NCI-H446 (cell line): ENCODE results near the gene PLXNB3.
"Not testable (repeated sequence)": the region's sequence is repeated elsewhere in the genome, so short reads cannot be mapped to it uniquely, and the experiment has no call there.

Source experiments
- DNase-seq, 2 experiments: peaks; one replicate each; lab custom pipeline; 2025; lab: John Stamatoyannopoulos, UW

Gene PLXNB3

DNA sequence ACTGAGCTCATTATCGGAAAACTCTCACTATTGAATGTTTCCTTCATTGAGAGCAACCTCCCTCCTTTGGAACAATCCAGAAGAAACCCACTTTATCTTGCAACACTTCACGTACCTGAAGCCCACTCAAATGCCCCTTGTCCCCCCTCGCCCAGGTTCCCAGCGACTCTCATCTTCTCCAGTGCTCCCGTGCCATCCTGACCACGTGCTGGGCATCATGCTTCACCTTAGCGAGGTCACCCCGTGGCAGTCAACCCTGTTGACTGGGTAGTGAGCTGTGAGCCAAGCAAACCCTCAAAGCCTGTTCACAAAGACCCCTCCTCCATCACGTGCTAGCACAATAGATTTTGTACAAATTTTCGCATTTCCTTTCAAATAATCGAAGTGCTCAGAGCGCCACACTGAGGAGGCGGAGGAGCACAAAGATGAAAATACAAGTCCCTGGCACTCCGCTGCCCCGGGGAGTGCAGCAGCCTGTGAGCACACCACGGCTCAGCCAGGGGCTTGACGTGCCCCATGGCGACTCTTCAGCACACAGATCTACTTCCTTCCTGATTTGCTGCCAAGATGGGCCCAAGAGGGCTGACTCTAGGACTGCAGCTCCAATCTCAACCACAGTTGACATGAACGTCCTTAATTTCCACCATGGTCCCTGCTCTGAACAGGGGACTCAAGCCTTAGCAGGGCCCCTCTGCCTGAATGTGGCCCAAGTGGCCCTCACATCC is 50.7 kb downstream of the PLXNB3 start:
- DNase-seq: no peak

DNA sequence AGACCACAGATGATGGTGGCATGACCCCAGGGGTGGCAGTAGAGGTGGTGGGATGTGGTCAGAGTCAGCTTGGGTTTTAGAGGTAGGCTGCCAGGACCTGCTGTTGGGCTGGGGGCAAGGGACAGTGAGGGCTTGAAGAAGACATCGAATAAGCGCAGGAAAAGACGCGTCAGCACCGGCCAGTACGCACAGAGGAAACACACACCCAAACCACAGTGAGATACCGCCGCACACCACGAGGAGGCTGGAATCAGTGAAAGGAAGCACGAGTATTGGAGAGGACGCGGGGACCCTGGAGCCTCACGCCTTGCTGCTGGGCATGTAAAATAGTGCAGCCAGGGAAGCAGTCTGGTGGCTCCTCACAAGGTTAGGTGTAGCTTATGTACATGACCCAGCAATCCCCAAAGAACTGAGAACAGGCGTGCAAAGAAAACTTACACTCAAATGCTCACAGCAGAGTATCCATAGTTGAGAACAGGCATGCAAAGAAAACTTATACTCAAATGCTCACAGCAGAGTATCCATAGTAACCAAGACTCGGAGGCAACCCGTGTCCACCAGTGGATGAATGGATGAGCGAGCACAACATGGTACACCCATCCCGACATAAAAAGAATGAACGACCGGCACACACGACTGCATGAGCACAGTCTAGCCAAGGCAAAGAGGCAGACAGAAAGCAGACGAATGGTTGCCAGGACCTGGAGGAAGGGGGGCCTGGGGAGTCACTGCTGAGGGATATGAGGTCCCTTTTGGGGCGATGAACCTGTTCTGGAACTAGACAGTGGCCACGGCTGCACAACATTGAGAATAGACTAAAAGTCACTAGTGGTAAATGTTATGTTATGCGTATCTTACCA is 53.0 kb downstream of the PLXNB3 start:
- DNase-seq: no peak

DNA sequence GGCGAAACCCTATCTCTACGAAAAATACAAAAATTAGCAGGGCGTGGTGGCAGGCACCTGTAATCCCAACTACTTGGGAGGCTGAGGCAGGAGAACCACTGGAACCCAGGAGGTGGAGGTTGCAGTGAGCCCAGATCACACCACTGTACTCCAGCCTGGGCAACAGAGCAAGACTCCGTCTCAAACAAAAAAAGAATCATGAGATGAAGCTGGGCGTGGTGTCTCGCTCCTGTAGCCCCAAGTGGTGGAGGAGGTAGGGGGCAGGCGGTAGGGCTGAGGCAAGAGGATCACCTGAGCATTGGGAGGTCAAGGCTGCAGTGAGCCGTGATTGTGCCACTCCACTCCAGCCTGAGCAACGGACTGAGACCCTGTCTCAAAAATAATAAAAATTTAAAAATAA is 54.0 kb downstream of the PLXNB3 start:
- DNase-seq: not testable (repeated sequence)

DNA sequence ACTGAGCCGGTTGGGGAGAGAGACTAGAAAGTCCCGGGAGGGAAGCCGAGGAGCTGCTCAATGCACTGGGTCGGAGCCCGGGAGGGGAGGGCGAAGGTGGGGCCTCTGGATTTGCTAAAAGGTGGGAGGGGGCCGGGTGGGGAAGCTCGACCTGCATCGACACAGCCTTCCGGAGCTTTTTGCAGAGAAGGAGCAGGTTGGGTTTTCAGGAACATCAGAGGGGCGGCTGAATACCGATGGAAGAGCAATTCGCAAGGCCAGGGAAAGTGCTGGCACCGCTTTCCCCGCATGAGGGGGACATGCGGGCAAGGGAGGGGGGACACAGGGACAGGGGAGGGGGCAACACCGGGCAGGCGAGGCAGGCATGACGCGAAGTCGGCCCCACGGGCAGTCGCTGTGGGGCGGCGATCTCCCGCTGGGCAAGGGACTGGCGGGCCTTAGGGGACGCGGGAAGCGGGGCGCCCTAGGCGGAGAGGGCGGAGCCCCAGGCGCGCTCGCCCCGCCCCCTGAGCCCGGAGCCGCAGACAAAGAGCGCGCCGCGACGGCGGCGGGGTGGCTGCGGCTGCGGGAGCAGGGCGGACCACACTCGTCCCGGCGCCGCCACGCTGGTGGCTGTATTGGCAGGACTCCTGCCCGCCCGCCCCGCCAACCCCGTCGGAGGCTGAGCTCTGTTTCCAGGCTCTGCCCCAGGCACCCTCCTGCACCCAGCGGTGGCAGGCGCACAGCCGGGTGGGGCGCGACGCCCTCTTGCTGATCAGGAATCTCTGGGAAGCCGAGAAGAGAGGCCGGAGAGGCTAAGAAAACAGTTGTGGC is 54.7 kb downstream of the PLXNB3 start:
- peak in 1 of 2 experiments; percentile 27 for DNase-seq

DNA sequence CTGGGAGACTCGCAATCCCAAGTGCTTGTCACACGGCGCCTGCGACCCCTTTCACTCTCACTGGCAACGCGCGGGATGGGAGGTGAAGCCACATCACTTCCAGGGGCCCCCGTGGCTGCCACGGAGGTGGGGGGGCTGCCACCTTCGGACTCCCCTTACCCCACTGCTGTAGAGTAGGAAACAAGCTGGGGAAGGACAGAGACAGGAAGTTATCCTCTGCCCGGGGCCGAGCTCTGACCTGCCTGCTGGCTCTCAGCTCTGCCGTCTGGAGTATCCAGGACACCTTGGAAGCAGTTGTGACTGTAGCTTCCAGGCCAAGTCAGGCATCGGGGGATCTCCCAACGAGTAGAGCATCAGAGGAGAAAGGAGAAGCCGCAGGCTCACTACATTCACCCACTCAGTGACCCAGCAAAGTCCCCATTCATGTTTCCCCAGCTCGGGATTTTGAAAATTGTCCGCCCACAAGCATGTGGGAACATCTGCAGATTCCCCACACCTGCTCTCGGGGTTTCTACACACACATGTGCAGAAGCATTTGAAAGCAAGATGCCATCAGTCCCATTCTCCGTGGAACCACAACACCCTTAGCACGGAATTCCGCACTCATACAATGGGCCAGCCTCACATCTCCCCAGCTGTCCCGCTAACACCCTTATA is 55.5 kb downstream of the PLXNB3 start:
- DNase-seq: no peak

DNA sequence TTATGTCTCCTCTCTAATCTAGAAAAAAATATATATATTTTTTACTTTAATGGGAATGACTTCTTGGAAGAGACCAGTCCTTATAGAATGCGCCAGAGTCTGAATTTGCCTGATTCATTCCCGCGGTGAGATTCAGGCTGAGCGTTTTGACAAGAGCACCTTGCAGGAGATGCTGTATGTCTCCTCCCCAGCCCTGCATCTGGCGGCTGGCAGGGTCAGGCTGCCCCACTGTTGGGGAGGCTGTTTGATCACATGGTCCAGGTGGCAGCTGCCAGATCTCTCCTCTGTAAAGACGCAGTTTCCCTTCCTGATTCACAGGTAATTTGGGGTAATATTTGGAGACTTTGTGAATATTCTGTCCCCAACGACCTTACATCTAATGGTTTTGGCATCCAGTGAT is 56.6 kb downstream of the PLXNB3 start:
- no peak for DNase-seq

DNA sequence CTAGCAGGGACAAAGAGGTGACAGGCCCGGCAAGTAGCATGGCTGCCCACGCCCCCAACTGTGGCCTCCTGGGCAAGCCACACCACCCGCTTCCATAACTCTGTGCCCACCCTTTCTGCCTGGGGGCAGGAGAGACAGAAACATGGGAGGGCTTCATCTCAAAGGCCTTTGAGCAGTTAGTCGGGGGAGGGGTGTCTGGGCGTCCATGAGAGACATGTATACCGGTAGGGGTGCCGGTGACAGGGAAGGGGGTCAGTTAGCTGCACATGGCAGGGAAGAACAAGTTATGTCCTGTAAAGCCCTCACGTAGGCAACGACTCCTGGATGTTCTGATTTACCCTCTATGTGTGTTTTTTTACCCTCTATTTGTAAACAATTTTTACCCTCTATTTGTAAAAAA is 57.0 kb downstream of the PLXNB3 start:
- no peak for DNase-seq

DNA sequence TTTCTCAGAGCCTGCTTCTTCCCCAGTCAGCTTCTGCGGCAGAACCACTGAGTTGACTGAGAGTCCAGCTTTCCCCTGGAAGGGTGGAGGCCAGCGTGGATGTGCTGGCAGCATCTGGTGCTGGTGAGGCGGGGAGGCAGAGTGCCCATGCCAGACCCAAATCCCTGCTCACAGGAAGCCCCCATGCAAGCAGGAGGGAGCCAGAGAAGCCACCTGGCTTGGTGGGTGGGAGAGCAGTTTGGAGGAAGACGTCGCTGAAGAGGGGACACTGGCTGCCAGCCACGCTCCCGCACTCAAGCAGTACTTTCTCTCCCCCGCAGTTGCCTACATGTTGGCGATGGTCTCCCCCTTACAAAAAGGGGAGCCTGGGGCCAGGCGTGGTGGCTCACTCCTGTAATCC is 60.3 kb downstream of the PLXNB3 start:
- DNase-seq: no peak

DNA sequence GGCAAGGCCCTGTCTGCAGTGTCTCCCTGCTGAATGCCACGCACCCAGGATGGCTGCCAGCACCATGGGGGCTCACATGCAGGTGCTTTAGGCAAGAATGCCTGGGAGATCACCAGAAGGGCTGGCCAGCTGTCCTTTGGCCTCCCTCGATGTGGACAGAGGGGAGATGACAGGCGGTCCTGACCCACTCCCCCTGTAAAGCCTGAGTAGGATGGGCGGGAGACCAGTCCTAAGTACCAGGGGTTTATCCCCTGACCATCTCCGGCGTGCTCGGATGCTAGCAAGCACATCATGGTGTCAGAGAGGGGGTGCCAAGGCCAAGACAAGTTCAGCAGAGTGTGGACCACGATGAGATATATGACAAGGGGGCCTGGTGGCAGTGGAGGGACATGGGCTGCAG is 61.0 kb downstream of the PLXNB3 start:
- DNase-seq: no peak
